Liver (tissue), 9 donors: ENCODE measurements around the gene PRCD. TPM values are rescaled to one million over a fixed set of nuclear protein-coding genes. Genes with fewer than 3 reads are reported as not detected.
"Not testable (repeated sequence)": the region's sequence is repeated elsewhere in the genome, so short reads cannot be mapped to it uniquely, and the experiment has no call there.

ENCODE experiments used
- DNase-seq: peaks from one replicate; pipeline ENCODE4 v3.0.0-alpha.2; 2017; ENCODE audit warnings: low spot score
- H3K27ac ChIP-seq, 2 donors: one replicate each; pipeline ENCODE4 v1.7.0; 2013; ENCODE audit warnings: inconsistent platforms in 2 of 2, low read length in 2 of 2, control low read depth in 1 of 2, low read depth in 1 of 2, mild to moderate bottlenecking in 1 of 2
- H3K27me3 ChIP-seq, 4 donors: one replicate each; pipeline versions ENCODE4 v1.6.1 to v1.7.0; 2013; ENCODE audit warnings: low read length in 3 of 4, inconsistent platforms in 1 of 4, mild to moderate bottlenecking in 1 of 4, moderate library complexity in 1 of 4; ENCODE audit not compliant: control insufficient read depth in 4 of 4, insufficient read depth in 4 of 4
- H3K36me3 ChIP-seq, 4 donors: one replicate each; pipeline versions ENCODE4 v1.6.1 to v1.7.0; 2013; ENCODE audit warnings: low read length in 3 of 4, mild to moderate bottlenecking in 3 of 4, low read depth in 1 of 4, moderate library complexity in 1 of 4; ENCODE audit not compliant: control insufficient read depth in 4 of 4, insufficient read depth in 3 of 4
- H3K4me1 ChIP-seq, 4 donors: one replicate each; pipeline versions ENCODE4 v1.6.1 to v1.7.0; 2013; ENCODE audit warnings: low read length in 3 of 4, mild to moderate bottlenecking in 3 of 4, moderate library complexity in 1 of 4; ENCODE audit not compliant: control insufficient read depth in 4 of 4, insufficient read depth in 4 of 4
- H3K4me3 ChIP-seq, 3 donors: one replicate each; pipeline versions ENCODE4 v1.6.1 to v1.7.0; 2013; ENCODE audit warnings: low read length in 3 of 3, control low read depth in 1 of 3, low read depth in 1 of 3, mild to moderate bottlenecking in 1 of 3
- H3K9ac ChIP-seq, 2 donors: one replicate each; pipeline ENCODE4 v1.7.0; 2013; ENCODE audit warnings: low read length in 2 of 2, mild to moderate bottlenecking in 2 of 2, moderate library complexity in 2 of 2, control low read depth in 1 of 2, low read depth in 1 of 2
- H3K9me3 ChIP-seq, 4 donors: one replicate each; pipeline versions ENCODE4 v1.6.1 to v1.7.0; 2013; ENCODE audit warnings: low read length in 3 of 4; ENCODE audit not compliant: control insufficient read depth in 4 of 4
- CTCF ChIP-seq: fragments of 150-350 bp; IDR thresholded peaks from 2 replicates; pipeline ENCODE4 v1.5.1; 2017; ENCODE audit warnings: improper control_type of control experiment, low read depth, low read length; ENCODE audit not compliant: missing input control
- FOXA2 ChIP-seq: IDR thresholded peaks from 2 replicates; pipeline ENCODE4 v1.6.1; 2016; ENCODE audit warnings: antibody characterized with exemption
- HNF4A ChIP-seq, 2 donors: conservative IDR thresholded peaks; 2 replicates each; pipeline ENCODE4 v1.6.1; 2016; ENCODE audit warnings: antibody characterized with exemption in 2 of 2, mild to moderate bottlenecking in 2 of 2
- MAX ChIP-seq: IDR thresholded peaks from 2 replicates; pipeline ENCODE4 v1.6.1; 2016; ENCODE audit warnings: antibody characterized with exemption
- NR2F2 ChIP-seq: IDR thresholded peaks from 2 replicates; pipeline ENCODE4 v1.6.1; 2016; ENCODE audit warnings: antibody characterized with exemption
- RAD21 ChIP-seq, 2 donors: IDR thresholded peaks; 2 replicates each; pipeline ENCODE4 v1.6.1; 2016; ENCODE audit warnings: antibody characterized with exemption in 2 of 2, mild to moderate bottlenecking in 2 of 2
- REST ChIP-seq: IDR thresholded peaks from 2 replicates; pipeline ENCODE4 v1.6.1; 2016; ENCODE audit warnings: antibody characterized with exemption, mild to moderate bottlenecking
- WGBS: extraction: QIAGEN DNeasy Blood & Tissue Kit; methylation state at CpG from one replicate; pipeline ENCODE4 v1.1.7; 2013; 5-methylcytosine and 5-hydroxymethylcytosine counted together
- polyA plus RNA-seq, 2 donors: library from polyadenylated mRNA; stranded (reverse) in 1 of 2; unstranded in 1 of 2; fragments of 200-250 nt in 1 of 2; fragments of >200 nt in 1 of 2; fragmentation: Nextera tagmentation in 1 of 2; extraction: Ambion mirVana in 1 of 2; gene quantifications; one replicate each; pipeline versions ENCODE4 v1.2.1 to v1.2.3, GENCODE V29; 2013 to 2015
- total RNA-seq, 2 donors: library from RNA; depleted of rRNA; stranded (reverse); fragments of >200 nt; gene quantifications; one replicate each; pipeline ENCODE4 v1.2.3, GENCODE V29; 2014
- TF ChIP-seq, protein P1 (sequence below): IDR thresholded peaks from 2 replicates; pipeline ENCODE4 v1.6.1; 2016; ENCODE audit warnings: antibody characterized with exemption
- donor health status: healthy.
- donor health status: healthy.
- donor health status: healthy.
- donor health status: healthy.
- donor health status: healthy.

The PRCD gene
- total and polyA plus RNA-seq, 4 donors = 0.63 to 1.0 (median 0.75) TPM; not detected in 1

DNA sequence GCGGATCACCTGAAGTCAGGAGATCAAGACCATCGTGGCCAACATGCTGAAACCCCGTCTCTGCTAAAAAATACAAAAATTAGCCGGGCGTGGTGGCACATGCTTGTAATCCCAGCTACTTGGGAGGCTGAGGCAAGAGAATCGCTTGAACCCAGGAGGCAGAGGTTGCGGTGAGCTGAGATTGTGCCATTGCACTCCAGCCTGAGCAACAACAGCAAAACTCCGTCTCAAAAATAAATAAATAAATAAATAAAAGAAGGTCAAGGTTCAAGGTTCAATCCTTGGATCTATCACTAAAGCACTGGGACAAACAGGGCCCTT, 14.4 kb upstream of the PRCD start:
- H3K4me3 ChIP-seq, H3K36me3 ChIP-seq, H3K9me3 ChIP-seq, H3K27me3 ChIP-seq, DNase-seq, H3K9ac ChIP-seq: not testable (repeated sequence)
- TF ChIP-seq HNF4A (conservative IDR thresholded peaks at IDR 0.05) = peak in 1 of 2 donors; percentile 23
- H3K27ac ChIP-seq = peak overlapping the region in 1 of 2 donors; percentile 46
- peaks cover 3 to 45% (median 19%) of the 10 kb centered on the region in 4 donors for H3K4me1 ChIP-seq
- WGBS = 80% methylated on average over 8 of the region's 8 CpGs

DNA sequence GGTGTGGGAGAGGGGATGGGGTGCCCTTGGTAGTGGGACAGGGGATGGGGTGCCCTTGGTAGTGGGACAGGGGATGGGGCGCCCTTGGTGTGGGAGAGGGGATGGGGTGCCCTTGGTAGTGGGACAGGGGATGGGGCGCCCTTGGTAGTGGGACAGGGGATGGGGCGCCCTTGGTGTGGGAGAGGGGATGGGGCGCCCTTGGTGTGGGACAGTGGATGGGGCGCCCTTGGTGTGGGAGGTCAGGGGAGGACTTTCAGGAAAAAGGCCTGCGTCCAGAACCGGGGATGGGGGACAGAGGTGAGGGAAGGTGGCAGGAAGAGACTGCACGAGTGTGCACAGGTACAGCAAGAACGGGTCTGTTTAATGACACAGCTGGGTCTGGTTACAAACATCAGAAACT, 12.8 kb upstream of the PRCD start:
- Histone ChIP-seq H3K4me1 (peaks cover 3 to 54% (median 22%) of the 10 kb centered on the region in 4 donors), H3K27ac (peak overlapping the region in 1 of 2 donors; percentile 23)
- DNase-seq, H3K4me3 ChIP-seq, H3K27me3 ChIP-seq, H3K9ac ChIP-seq, H3K9me3 ChIP-seq, H3K36me3 ChIP-seq: not testable (repeated sequence)
- 68% methylated on average over 9 of the region's 9 CpGs for WGBS

DNA sequence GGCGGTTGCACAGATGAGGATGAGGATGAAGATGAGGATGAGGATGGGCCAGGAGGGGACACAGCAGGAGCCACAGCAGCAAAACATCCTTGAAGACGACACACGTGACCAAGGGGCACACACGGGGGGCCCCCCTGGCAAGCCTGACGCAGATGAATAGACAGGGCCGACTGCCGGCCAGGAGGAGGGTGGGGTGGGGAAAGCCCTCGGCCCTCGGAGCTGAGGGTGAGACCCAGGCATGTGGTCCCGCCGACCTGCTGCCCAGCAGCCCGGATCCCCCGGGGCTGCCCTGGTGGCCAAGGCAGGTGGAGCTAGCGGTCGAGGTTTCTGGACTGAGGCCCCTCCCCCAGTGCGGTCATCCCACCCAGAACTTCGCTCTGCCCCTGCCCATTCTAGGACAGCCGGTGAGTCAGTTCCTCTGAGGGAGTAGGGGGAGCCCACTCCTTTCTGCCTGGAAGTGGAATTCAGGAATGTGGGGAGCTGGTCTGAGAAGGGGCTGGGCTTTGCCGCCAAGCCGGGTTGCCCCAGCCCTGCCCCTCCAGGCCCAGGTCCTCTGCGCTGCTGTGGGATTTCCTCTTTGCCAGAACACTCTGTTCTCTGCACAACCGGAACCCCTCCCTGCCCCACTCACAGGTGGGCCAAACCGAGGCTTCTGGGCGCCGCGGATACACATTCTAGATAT, 12.3 kb upstream of the PRCD start:
- Histone ChIP-seq H3K9ac (no peak overlapping the region), H3K4me3 (no peak overlapping the region), H3K9me3 (no peaks in the 10 kb centered on the region), H3K4me1 (peaks cover 3 to 57% (median 22%) of the 10 kb centered on the region in 4 donors), H3K36me3 (no peaks in the 10 kb centered on the region), H3K27ac (peak overlapping the region; percentile 23 to 32), H3K27me3 (no peaks in the 10 kb centered on the region)
- DNase-seq = no peak
- 61% methylated on average over 26 of the region's 26 CpGs for WGBS
- TF ChIP-seq RAD21 (IDR thresholded peaks at IDR 0.05) (no peak), NR2F2 (no peak)

DNA sequence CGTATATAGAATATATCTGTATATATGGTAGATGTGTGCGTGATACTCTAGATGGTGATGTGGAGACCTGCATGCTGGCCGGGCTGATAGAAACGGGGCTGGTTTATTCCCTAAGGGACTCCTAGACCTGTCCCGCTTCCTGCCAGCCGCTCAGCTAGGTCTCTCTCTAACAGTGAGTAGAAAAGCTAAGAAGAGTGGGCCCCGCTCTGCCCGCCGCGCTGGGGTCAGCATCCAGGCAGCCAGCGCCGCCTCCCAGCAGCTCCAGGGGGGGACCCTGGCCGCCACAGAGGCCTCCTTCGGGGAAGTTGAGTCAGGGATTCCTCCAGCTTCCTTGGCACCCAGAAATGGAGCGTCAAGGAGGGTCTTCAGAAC, 11.7 kb upstream of the PRCD start:
- 87% methylated on average over 15 of the region's 15 CpGs for WGBS
- Histone ChIP-seq H3K9ac (no peak overlapping the region), H3K4me3 (no peak overlapping the region), H3K4me1 (peaks cover 3 to 52% (median 21%) of the 10 kb centered on the region in 4 donors), H3K27me3 (no peaks in the 10 kb centered on the region), H3K36me3 (no peaks in the 10 kb centered on the region), H3K9me3 (no peaks in the 10 kb centered on the region), H3K27ac (peak overlapping the region; percentile 62 to 86)
- no peak for DNase-seq
- TF ChIP-seq FOXA2 (no peak), CTCF (no peak), HNF4A (conservative IDR thresholded peaks at IDR 0.05) (no peak), MAX (no peak), REST (no peak), NR2F2 (no peak)
- TF ChIP-seq, protein P1, sequence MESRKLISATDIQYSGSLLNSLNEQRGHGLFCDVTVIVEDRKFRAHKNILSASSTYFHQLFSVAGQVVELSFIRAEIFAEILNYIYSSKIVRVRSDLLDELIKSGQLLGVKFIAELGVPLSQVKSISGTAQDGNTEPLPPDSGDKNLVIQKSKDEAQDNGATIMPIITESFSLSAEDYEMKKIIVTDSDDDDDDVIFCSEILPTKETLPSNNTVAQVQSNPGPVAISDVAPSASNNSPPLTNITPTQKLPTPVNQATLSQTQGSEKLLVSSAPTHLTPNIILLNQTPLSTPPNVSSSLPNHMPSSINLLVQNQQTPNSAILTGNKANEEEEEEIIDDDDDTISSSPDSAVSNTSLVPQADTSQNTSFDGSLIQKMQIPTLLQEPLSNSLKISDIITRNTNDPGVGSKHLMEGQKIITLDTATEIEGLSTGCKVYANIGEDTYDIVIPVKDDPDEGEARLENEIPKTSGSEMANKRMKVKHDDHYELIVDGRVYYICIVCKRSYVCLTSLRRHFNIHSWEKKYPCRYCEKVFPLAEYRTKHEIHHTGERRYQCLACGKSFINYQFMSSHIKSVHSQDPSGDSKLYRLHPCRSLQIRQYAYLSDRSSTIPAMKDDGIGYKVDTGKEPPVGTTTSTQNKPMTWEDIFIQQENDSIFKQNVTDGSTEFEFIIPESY = no peak
